Measurements from ENCODE around the gene CDK15.

The CDK15 gene

GRCh38 chr2:201872591-201872990, 66.3 kb downstream of the CDK15 start:
- no peak for DNase-seq

- peak; percentile 42 for DNase-seq
Measured at GRCh38 chr2:201879996-201880395, 73.7 kb downstream of the CDK15 start.

GRCh38 chr2:201880579-201880978, 74.2 kb downstream of the CDK15 start:
- DNase-seq, result peak; percentile 56

- DNase-seq, result peak; percentile 62
Measured at GRCh38 chr2:201880993-201881611, 74.8 kb downstream of the CDK15 start.

GRCh38 chr2:201881741-201882140, 75.4 kb downstream of the CDK15 start:
- no peak for DNase-seq

GRCh38 chr2:201882353-201883090, 76.2 kb downstream of the CDK15 start:
- peak; percentile 43 for DNase-seq

- no peak for DNase-seq
Measured at GRCh38 chr2:201883606-201884369, 77.5 kb downstream of the CDK15 start.

- DNase-seq, result no peak
Measured at GRCh38 chr2:201886504-201886903, 80.2 kb downstream of the CDK15 start.

GRCh38 chr2:201887773-201888425, 81.6 kb downstream of the CDK15 start:
- DNase-seq, result no peak

GRCh38 chr2:201888426-201888800, 82.1 kb downstream of the CDK15 start:
- no peak for DNase-seq

- DNase-seq, result no peak
Measured at GRCh38 chr2:201890453-201890852, 84.1 kb downstream of the CDK15 start.

- peak; percentile 63 for DNase-seq
Measured at GRCh38 chr2:201891676-201892075, 85.3 kb downstream of the CDK15 start.

- DNase-seq, result no peak
Measured at GRCh38 chr2:201892516-201892915, 86.2 kb downstream of the CDK15 start.

- DNase-seq, result peak; percentile 57
Measured at GRCh38 chr2:201900362-201900761, 94.0 kb downstream of the CDK15 start.

- peak; percentile 100 for DNase-seq
Measured at GRCh38 chr2:201901786-201902185, 95.4 kb downstream of the CDK15 start.

- DNase-seq, result no peak
Measured at GRCh38 chr2:201904538-201905420, 98.4 kb downstream of the CDK15 start.

GRCh38 chr2:201906777-201907562, 100.6 kb downstream of the CDK15 start:
- peak; percentile 95 for DNase-seq

- DNase-seq, result no peak
Measured at GRCh38 chr2:201907563-201907881, 101.2 kb downstream of the CDK15 start.

- no peak for DNase-seq
Measured at GRCh38 chr2:201908901-201909300, 102.6 kb downstream of the CDK15 start.

- no peak for DNase-seq
Measured at GRCh38 chr2:201909348-201909747, 103.0 kb downstream of the CDK15 start.

GRCh38 chr2:201909961-201910361, 103.6 kb downstream of the CDK15 start:
- DNase-seq, result no peak

GRCh38 chr2:201911372-201911771, 105.0 kb downstream of the CDK15 start:
- DNase-seq, result no peak
